HG03521 (cell line): ENCODE results near the gene GOLGA5.
A peak's percentile ranks its signal among the peaks of the same experiment; 100 is the strongest.
"Not testable (repeated sequence)": the region's sequence is repeated elsewhere in the genome, so short reads cannot be mapped to it uniquely, and the experiment has no call there.

Experiments
- ATAC-seq: cut with Tn5 transposase; IDR thresholded peaks from one replicate; pipeline ENCODE4 v1.9.1; 2021; ENCODE audit warnings: mild to moderate bottlenecking, moderate library complexity; ENCODE audit not compliant: unreplicated experiment

Gene GOLGA5

DNA sequence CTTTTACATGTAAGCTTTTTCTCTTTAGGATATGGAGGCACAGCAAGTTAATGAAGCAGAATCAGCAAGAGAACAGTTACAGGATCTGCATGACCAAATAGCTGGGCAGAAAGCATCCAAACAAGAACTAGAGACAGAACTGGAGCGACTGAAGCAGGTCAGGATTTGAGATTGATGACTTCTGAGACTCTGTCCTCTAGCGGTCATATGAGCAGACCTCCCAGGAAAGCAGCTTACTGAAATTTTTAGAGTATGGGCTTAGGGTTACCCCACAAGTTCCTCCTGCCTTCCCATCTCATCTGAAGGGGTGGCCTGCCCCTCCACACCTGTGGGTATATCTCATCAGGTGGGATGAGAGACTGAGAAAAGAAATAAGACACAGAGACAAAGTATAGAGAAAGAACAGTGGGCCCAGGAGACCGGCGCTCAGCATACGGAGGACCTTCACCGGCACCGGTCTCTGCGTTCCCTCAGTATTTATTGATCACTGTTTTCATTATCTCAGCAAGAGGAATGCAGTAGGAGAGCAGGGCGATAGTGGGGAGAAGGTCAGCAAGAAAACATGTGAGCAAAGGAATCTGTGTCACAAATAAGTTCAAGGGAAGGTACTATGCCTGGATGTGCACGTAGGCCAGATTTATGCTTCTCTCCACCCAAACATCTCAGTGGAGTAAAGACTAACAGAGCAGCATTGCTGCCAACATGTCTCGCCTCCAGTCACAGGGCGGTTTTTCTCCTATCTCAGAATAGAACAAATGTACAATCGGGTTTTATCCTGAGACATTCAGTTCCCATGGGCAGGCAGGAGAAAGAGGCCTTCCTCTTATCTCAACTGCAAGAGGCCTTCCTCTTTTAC lies 25.8 kb downstream of the GOLGA5 start:
- ATAC-seq = not testable (repeated sequence)

DNA sequence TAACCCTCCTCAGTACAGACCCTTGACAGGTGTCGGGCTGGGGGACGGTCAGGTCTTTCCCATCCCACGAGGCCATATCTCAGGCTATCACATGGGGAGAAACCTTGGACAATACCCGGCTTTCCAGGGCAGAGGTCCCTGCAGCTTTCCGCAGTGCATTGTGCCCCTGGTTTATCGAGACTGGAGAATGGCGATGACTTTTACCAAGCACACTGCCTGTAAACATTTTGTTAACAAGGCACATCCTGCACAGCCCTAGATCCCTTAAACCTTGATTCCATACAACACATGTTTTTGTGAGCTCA lies 26.4 kb downstream of the GOLGA5 start:
- not testable (repeated sequence) for ATAC-seq

DNA sequence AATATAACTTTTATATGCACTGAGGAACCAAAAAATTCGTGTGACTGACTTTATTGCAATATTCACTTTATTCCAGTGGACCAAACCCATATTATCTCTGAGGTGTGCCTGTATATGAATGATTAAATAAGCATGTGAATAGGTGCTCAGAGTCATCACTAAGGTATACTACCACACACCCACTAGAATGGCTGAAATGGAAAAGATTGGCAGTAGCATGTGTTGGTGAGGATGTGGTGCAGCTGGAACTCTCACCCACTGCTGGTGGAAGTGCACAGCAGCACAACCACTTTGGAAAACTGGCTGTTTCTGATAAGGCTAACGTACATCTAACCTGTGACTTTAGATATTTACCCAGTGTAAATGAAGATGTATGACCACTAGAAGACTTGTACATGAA lies 36.8 kb downstream of the GOLGA5 start:
- no peak for ATAC-seq

DNA sequence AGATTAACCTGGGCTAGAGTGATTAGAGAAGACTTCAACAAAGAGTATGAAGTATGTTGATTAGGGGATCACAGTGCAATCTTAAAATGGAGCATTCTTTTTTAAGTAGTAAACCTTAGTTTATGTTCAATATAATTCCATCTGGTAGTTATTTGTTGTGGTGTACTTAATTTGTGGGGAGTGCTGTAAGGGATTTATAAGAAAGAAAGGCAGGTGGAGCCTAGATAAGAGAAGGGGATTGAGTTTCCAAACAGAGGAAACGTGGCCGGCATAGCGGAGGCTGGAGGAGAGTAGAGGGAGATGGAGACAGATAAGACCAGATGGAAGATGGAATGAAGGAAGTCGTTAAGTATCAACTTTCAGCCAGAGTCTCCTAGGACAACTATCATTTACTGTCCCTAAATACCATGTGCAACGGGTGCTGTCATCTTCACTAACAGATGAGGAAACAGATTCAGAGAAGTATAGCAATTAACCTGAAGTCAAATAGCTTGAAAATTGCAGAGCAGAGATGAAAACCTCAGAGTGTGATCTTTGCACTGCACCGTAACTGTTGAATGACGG lies 38.1 kb downstream of the GOLGA5 start:
- ATAC-seq = no peak

DNA sequence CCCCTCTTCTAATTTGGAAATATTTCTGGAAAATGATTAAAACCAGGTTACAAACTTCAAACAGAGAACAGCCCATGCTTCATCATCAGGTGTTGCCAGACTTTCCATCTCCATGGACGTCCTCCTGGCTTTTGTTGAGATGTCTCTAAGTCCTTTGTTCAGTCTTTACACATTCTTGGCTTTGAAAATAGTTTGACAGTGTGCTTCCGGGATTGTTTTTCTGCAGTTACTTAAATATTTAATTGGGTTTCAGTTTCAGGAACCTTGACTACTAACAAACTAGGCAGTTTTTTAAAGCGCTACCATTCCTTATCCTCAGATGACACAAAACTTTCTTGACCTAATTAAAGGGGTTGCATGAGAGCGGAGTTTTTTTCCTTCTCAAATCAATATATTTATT lies 47.8 kb downstream of the GOLGA5 start:
- no peak for ATAC-seq

DNA sequence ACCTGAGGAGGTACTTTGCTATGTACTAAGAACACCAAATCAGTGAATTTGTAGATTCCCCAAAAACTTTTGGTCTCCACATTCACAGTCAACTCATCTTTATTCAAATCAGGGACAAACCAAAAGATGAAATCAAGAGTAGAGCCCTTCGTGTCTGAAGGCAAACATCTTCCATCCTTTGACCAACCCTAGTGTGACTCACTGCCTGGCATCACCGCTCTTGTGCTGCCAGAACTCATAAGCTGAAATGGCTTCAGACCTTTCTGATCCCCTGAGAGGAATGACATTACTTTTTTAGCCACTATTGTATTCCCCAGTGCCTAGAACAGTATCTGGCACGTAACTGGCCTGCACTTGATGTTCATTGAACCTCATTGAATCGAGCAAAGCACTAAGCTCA lies 50.1 kb downstream of the GOLGA5 start:
- ATAC-seq = no peak

DNA sequence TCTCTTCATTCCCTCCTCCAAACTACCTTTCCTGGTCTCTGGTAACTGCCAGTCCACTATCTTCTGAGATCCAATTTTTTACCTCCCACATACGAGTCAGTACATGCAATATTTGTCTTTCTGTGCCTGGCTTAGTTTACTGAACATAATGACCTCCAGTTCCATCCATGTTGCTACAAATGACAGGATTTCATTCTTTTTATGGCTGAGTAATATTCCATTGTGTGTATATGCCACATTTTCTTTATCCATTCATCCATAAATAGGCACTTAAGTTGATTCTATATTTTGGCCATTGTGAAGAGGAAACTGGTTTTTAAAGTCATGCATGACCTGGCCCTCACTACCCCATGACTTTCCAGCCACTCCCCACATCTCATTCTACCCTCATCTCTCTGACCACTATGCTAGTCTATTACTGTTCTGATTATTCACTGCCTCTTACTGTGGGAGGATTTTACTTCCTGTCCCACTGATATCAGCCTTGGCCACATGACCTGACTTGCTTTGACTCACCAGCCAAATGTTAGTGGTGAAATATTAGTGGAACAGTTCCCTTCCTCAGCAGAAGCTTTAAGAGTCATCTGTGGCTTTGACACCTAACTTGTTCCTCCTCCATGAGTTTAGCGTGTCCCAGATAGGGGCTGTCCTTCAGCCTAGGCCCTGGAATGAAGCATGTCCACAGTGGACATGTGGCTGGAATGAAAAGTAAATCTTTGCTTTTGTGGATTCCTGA lies 52.2 kb downstream of the GOLGA5 start:
- peak; percentile 86 for ATAC-seq

DNA sequence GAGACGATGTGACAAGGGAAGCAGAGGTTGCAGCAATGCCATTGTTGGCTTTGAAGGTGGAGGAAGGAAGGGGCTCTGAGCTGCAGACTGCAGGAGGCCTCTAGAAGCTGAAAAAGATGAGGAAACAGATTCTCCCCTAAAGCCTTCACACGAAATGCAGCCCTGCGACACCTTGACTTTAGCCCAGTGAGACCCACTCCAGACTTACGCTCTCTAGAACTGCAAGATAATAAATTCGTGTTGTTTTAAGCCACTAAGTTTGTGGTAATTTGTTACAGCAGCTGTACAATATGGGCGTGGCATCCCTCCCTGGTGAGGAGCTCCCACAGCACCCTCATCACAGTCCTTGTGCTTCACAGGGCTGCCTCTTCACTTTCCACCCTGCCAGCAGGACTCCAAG lies 53.2 kb downstream of the GOLGA5 start:
- no peak for ATAC-seq

DNA sequence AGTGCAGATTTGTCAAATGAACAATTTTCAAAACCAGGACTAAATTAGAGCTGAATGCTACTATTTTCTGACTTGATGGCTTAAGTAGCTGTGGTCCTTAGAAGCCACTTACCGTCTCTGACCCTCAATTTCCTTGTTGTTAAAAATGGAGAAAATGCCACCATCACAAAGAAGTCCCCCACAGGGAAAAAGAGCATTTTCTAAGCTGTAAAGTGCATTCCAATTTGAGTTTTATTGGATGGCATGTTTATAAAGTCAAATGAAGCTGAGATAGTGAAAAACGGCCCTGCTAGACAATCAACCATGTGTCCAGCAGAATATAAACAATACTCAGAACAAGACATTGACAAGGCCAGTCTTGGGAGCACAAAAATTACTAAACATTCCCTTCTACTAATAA lies 53.6 kb downstream of the GOLGA5 start:
- ATAC-seq = no peak

DNA sequence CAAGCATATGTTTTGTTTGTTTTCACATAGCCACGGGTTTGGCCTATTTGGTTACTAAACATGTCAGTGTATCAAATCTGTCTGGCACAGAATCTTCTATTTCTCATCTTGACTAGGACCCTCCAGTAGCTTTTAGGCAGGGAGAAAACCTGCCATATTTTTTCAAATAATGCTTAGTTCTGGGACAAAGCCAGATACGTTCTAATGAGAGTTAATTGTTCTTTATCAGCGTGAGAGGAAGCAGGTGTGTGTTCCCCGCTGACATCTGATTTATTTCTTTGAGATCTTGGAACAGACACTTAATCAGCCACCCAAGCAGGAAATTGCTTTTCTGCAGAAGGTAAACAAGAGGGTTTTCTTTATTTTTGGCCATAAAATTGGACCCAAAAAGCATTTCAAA lies 54.8 kb downstream of the GOLGA5 start:
- ATAC-seq = no peak

DNA sequence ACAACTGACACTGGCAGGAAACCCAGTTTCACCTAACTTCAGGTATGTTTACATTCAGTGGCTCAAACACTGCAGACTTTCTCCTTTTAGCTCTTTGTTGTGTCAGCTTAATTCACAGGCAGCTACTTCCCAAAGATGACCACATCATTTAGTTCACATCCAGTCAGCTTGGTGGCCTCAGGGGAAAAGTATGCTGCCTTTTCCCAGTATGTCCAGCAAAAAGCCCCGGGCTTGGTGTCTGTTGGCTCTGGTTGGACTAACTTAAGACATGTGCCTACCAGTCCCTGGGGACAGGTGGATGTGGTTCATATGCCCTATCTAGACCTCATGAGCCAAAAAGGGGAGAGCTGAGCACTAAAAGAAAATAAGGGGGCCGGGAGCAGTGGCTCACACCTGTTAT lies 56.4 kb downstream of the GOLGA5 start:
- no peak for ATAC-seq

DNA sequence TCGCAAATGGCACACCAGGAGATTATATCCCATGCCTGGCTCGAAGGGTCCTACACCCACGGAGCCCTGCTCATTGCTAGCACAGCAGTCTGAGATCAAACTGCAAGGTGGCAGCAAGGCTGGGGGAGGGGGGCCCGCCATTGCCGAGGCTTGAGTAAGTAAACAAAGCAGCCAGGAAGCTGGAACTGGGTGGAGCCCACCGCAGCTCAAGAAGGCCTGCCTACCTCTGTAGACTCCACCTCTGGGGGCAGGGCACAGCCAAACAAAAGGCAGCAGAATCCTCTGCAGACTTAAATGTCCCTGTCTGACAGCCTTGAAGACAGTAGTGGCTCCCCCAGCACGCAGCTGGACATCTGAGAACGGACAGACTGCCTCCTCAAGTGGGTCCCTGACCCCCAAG lies 59.0 kb downstream of the GOLGA5 start:
- ATAC-seq = not testable (repeated sequence)

DNA sequence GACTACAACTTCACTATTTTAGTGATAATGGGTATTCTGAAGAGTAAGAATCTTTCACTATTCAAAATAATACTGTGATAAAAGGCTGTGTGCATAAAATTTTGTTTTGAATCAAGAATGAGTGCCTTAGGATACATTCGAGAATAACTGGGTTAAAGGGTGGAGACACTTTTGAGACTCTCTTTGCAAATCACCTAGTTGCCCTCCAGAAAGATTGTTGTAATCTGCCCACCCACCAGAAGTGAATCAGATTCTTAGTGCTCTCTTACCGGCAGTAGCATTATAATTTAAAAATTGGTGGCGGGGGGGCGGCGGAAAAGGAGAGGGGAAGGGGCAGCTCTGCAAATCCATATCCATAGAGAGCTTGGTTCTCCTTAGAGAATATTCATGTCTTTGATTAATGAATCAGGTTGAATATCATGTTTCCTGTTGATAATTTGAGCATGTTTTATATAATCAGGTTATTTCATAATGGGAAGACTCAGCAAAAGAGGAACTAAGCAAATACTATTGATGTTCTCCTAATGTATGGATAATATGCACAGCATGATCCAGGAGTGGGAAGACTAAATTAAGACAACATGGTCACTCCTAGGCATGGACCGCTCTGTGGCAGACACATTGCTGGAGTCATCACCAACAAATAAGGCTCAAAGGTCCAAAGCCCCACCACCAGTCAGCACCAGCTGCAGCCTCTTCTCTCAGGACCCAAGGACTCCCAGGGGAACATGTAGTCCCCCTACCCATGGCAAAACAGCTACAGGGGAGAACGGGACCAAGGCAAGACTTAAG lies 66.1 kb downstream of the GOLGA5 start:
- ATAC-seq = no peak

DNA sequence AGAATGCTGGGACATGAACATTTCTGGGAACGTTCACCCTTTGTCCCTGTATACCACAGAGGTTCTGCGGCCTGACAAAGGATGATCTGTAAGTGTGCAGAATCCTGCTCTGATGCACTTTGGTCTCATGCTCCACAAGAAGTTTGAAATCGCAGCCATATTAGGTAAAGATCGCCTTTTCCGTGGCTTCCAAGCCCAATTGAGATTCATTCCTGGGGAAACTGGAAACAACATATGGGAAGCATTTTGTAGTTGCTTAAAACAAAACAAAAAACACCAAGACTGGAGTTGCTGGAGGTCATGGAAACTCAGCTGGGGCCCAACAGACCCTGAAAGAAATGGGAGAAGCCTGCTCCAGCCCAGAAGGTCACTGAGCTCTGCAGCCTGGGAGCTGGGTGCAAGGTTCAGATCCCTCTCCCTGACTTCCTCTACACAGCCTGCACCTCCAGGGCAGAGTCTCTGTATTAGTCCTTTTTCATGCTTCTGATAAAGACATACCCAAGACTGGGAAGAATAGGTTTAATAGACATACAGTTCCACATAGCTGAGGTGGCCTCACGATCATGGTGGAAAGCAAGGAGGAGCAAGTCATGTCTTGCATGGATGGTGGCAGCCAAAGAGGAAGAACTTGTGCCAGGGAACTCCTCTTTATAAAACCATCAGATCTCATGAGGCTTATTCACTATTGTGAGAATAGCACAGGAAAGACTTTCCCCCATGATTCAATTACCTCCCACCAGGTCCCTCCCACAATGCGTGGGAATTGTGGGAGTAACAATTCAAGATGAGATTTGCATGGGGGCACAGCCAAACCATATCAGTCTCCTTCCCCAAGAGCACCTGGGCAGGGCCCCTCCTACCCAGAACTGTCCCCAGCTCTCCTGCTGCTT lies 68.0 kb downstream of the GOLGA5 start:
- no peak for ATAC-seq

DNA sequence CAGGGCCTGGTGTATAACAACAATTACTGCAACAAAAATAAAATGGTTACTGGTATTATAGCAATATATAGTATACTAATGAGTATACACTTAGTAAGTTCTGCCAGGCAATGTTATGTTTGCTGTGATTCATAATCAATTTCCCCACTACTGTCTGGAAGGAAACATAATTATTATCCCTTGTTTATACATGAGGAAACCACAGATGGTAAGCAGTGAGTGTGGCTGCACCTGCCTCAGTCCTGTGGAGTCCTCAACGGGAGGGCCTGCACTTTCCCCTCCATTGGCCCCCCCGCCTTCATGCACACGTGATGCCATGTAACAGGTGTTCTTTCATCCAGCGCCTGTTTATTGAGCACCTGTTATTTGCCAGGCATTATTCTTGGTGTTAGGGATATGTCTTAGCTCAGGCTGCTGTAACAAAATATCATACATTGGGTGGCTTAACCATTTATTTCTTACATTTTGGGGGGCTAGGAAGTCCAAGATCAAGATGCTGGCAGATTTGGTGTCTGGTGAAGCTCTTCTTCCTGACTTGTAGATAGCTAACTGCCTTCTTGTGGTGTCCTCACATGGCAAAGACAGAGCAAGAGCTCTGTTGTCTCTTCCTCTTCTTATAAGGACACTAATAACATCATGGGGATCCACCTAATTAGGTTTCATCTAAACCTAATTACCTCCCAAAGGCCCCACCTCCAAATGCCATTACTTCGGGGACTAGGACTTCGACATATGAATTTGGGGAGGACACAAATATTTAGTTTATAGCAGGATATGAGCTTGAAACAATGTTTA lies 69.4 kb downstream of the GOLGA5 start:
- ATAC-seq = no peak

DNA sequence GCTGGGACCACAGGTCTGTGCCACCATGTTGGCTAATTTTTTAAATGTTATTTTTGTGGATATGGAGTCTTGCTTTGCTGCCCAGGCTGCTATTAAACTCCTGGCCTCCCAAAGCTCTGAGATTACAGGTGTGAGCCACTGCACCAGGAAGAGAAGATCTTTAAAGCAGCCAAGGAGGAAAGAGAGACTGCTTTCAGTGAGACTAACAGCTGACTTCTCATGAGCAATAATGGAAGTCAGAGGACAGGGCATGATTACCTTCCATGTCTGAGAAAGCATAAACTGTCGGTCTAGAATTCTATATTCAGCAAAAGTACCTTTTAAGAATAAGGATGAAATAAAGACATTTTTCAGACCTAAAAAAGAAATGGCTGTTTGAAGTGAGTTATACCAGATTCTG lies 71.6 kb downstream of the GOLGA5 start:
- ATAC-seq = no peak

DNA sequence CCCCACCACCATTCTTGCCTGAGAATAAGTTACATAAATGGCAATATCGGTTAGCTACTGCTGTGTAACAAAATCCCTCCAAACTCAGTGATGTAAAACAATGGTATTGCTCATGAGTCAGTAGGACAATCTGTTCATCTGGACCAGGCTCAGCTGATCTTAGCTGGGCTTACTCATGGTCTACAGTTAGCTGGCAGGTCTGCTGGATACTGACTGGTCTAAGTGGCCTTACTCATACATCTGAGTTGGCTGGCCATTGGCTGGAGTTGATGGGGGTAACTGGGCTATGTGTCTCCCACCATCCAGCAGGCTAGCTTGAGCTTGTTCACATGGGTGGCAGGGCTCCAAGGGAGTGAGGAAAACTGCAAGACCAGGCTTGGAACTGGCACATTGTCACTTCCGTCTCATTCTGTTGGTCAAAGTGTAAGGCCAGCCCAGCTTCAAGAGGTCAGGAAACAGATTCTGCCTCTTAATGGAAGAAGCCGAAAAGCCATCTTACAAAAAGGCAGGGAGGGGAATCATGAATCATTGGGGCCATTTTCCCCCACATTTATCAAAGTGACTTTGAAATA lies 72.2 kb downstream of the GOLGA5 start:
- no peak for ATAC-seq

DNA sequence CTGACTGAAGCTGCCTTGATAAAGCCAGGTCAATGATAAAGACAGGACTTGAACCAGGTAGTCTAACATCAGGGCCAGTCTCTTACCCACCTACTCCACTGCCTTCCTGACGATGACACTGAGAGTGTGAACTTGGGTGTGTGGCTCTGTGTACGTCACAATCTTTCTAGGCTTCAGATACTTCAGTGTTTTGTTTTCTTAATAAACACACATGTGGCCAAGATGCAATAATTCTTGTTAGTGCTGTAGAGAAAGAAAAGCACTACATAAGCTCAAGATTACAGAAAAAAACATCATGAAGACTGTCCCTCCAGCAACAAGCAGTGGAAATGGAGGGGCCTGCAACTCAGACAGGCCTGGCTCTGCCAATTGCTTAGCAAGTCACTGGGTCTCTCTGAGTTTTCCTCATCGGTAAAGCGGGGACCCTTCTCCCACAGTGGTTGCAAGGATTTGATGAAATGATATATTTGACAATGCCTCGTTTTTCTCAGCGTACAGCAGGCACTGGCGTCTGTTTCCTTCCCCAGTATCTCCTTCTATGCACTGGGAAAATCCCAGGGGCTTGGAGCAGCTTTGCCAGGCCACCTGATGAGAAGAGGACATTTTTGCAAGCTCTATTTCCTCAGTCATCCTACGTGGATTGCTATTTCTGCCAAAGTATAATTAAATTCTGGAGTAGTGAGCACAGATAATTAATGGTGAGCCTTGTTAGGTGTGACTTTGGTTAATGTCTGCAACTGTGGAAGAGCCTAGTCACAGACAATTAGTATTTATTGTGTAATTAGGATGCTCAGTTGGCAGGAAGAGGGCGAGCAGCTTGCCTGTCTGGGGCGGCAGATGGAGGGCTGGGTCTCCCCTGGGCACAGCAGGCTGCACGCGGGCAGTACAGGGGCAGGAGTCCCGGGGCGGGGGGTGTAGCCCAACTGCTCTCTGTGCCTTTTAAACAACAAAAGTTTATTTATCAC lies 73.1 kb downstream of the GOLGA5 start:
- ATAC-seq = no peak
